ENCODE results near the gene CCDC74B.
"Not testable (repeated sequence)": the region's sequence is repeated elsewhere in the genome, so short reads cannot be mapped to it uniquely, and the experiment has no call there.

Gene CCDC74B

GRCh38 chr2:130165293-130166016, 20.5 kb upstream of the CCDC74B start:
- no peak for DNase-seq

GRCh38 chr2:130162968-130163367, 18.1 kb upstream of the CCDC74B start:
- DNase-seq, result no peak

GRCh38 chr2:130162486-130162885, 17.6 kb upstream of the CCDC74B start:
- not testable (repeated sequence) for DNase-seq

- not testable (repeated sequence) for DNase-seq
Measured at GRCh38 chr2:130160838-130161705, 16.2 kb upstream of the CCDC74B start.

- DNase-seq, result no peak
Measured at GRCh38 chr2:130160131-130160530, 15.2 kb upstream of the CCDC74B start.

GRCh38 chr2:130159376-130159775, 14.5 kb upstream of the CCDC74B start:
- not testable (repeated sequence) for DNase-seq

GRCh38 chr2:130158631-130159030, 13.7 kb upstream of the CCDC74B start:
- no peak for DNase-seq

GRCh38 chr2:130157825-130158514, 13.1 kb upstream of the CCDC74B start:
- DNase-seq, result not testable (repeated sequence)

GRCh38 chr2:130157354-130157753, 12.4 kb upstream of the CCDC74B start:
- not testable (repeated sequence) for DNase-seq

- DNase-seq, result no peak
Measured at GRCh38 chr2:130156624-130157004, 11.7 kb upstream of the CCDC74B start.

GRCh38 chr2:130155956-130156623, 11.2 kb upstream of the CCDC74B start:
- not testable (repeated sequence) for DNase-seq

GRCh38 chr2:130154773-130155765, 10.2 kb upstream of the CCDC74B start:
- no peak for DNase-seq

- DNase-seq, result not testable (repeated sequence)
Measured at GRCh38 chr2:130154423-130154770, 9.5 kb upstream of the CCDC74B start.

GRCh38 chr2:130153721-130154422, 9.0 kb upstream of the CCDC74B start:
- DNase-seq, result not testable (repeated sequence)

- no peak for DNase-seq
Measured at GRCh38 chr2:130152816-130153595, 8.1 kb upstream of the CCDC74B start.

GRCh38 chr2:130152136-130152815, 7.4 kb upstream of the CCDC74B start:
- not testable (repeated sequence) for DNase-seq

GRCh38 chr2:130151145-130151512, 6.2 kb upstream of the CCDC74B start:
- not testable (repeated sequence) for DNase-seq

GRCh38 chr2:130150181-130151144, 5.6 kb upstream of the CCDC74B start:
- DNase-seq, result no peak
